Activated CD4-positive, alpha-beta T cell treated with anti-CD3 and anti-CD28 coated beads, Interleukin-2, amount 10 ng/mL, durations not matched to agents 7 days and 5 days (primary cell): ENCODE data around the gene NEMP1. TPM values are rescaled to one million over a fixed set of nuclear protein-coding genes. Genes with fewer than 3 reads are reported as not detected.

Experiments used
- CTCF ChIA-PET: fragments of 350-600 bp; sonication (Branson Sonifier 250); formaldehyde crosslinking; loops from one replicate; lab custom pipeline; 2021; ENCODE audit warnings: antibody characterized with exemption; lab: Charles Lee
- POLR2A ChIA-PET: fragments of 350-600 bp; sonication (Branson Sonifier 250); formaldehyde crosslinking; loops from one replicate; lab custom pipeline; 2021; ENCODE audit warnings: antibody characterized with exemption; lab: Charles Lee
- DNase-seq: peaks from one replicate; pipeline ENCODE4 v3.0.0-alpha.2; 2020
- H3K27ac Mint-ChIP-seq: one replicate; pipeline ENCODE4 v1.8.0; 2021; ENCODE audit warnings: mild to moderate bottlenecking, moderate library complexity, mixed read lengths
- H3K27me3 Mint-ChIP-seq: one replicate; pipeline ENCODE4 v1.8.0; 2021; ENCODE audit warnings: mixed read lengths
- H3K36me3 Mint-ChIP-seq: one replicate; pipeline ENCODE4 v1.8.0; 2021; ENCODE audit warnings: low read depth, mixed read lengths
- H3K4me1 Mint-ChIP-seq: one replicate; pipeline ENCODE4 v1.8.0; 2021; ENCODE audit warnings: mixed read lengths
- H3K4me3 Mint-ChIP-seq: one replicate; pipeline ENCODE4 v1.8.0; 2021; ENCODE audit warnings: mild to moderate bottlenecking, moderate library complexity, mixed read lengths
- H3K9me3 Mint-ChIP-seq: one replicate; pipeline ENCODE4 v1.8.0; 2021; ENCODE audit warnings: mixed read lengths
- total RNA-seq, 2 experiments: library from RNA; stranded (reverse); gene quantifications; one replicate each; pipeline ENCODE4 v1.2.3, GENCODE V29; 2021

Gene NEMP1
- total RNA-seq, 2 experiments from 2014 or later = 50.2 to 54.3 TPM

GRCh38 chr12:57116580-57117281, 38.1 kb upstream of the NEMP1 start:
- H3K27me3 Mint-ChIP-seq = peaks cover 7% of the 10 kb centered on the region
- no peaks in the 10 kb centered on the region for H3K36me3 Mint-ChIP-seq
- ChIA-PET CTCF (interaction anchor here (1.0 to 1.3 kb wide), 3 partner anchors 10 to 126 kb away, joined by 3 read pairs; no protein-coding TSS in a partner anchor), POLR2A (interaction anchor here (0.6 kb wide), 1 partner anchor 12 kb away, joined by 3 read pairs; no protein-coding TSS in a partner anchor)
- no peak overlapping the region for H3K27ac Mint-ChIP-seq
- H3K9me3 Mint-ChIP-seq = no peaks in the 10 kb centered on the region
- no peak overlapping the region for H3K4me3 Mint-ChIP-seq
- peaks cover 19% of the 10 kb centered on the region for H3K4me1 Mint-ChIP-seq
- DNase-seq = no peak

DNA sequence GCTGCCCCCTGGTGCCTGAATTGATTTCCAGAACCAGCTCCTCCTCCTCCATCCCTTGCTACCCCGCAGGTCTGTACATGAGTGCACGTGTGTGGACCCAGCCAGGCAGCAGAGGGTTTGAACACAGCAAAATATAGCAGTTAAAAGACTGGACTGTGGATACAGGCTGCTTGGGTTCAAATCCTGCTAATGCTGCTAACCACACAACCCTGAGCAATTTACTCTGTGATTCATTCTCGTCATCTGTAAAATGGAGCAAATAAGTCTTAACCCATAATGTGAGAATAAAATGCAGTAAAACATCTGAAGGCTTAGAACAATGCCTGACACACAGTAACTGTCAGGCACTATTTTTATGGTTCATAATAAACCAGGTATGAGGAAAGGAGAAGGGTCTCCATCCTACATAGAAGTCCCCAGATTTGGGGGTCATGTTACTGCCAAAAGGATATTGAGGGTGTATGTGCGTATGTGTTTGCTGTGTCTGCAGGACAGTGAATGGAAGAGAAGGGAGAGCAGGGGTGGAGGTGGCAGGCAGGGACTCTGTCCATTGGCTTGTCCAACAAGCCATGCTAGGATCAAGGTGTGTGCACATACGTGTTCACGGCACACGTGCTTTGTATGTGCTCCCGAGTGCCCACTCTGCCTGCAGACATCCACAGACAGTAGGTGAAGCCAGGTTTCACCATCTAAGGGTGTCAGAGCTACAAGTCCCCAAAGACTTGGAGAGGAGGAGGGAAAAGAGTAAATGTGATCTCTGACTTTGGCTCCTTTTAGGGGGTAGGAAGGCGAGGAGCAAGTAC, 34.1 kb upstream of the NEMP1 start:
- Mint-ChIP-seq H3K9me3 (no peaks in the 10 kb centered on the region), H3K27me3 (peaks cover 7% of the 10 kb centered on the region), H3K4me1 (peaks cover 41% of the 10 kb centered on the region), H3K36me3 (peaks cover 17% of the 10 kb centered on the region), H3K27ac (peak overlapping the region; percentile 95), H3K4me3 (peak overlapping the region; percentile 88)
- POLR2A ChIA-PET = interaction anchor here (0.6 to 2.6 kb wide), 9 partner anchors 14 to 102 kb away, joined by 3 to 19 read pairs (median 6); partner anchors contain the start of genes NAB2 and NEMP1
- CTCF ChIA-PET = interaction anchor here (0.5 to 10.3 kb wide), 42 partner anchors 8 to 1396 kb away, joined by 3 to 98 read pairs (median 5); partner anchors contain the start of genes LRP1, NAB2, NEMP1 and TAC3
- no peak for DNase-seq

DNA sequence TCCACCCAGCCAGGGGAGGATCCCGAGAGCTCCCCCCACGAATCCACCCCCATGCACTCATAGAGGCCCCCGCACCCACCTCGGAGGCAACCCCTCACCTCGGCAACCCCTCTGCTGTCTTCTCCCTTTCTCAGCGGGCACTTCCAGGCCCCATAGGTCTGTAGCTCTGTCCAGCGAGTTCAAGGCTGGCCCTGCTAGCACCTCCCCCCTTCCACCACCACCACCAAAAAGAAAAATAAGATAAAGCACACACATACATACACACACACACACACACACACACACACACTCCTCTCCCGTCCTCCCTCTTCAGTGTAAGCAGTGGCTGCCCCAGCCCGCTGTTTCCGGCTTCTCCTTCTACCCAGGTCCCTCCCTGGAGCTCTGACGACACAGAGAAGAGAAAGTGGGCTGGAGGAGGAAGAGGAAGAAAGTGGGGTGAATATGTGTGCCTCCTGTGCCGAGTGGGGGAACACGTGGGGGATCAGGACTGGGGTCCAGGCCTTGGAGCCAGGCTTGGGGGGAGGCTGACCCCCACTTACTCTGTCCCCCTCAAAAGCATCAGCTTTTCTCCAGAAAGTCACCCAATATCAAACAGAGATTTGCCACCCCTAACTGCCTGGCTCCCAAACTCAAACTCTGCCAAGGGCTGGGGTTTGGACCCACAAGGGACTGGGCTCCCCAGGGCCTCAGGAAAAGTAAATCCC, 32.6 kb upstream of the NEMP1 start, which contains the start of gene STAT6:
TSS of gene STAT6 (minus strand) at position 332 of the 704 bp plus-strand sequence. CDS start 3,084 bp downstream, outside the sequence.
- peaks cover 31% of the 10 kb centered on the region for H3K36me3 Mint-ChIP-seq
- peaks cover 54% of the 10 kb centered on the region for H3K4me1 Mint-ChIP-seq
- peak within 1 kb of the TSS; percentile 95 for H3K27ac Mint-ChIP-seq
- peak; percentile 95 for DNase-seq
- ChIA-PET POLR2A (interaction anchor here (0.6 to 2.6 kb wide), 5 partner anchors 12 to 46 kb away, joined by 3 to 19 read pairs (median 8); partner anchors contain the start of gene NEMP1), CTCF (interaction anchor here (0.6 to 10.3 kb wide), 30 partner anchors 9 to 382 kb away, joined by 3 to 98 read pairs (median 6); partner anchors contain the start of genes LRP1, NAB2, NEMP1 and SHMT2)
- H3K4me3 Mint-ChIP-seq = peak within 1 kb of the TSS; percentile 88
- H3K27me3 Mint-ChIP-seq = no peaks in the 10 kb centered on the region
- no peaks in the 10 kb centered on the region for H3K9me3 Mint-ChIP-seq

- ChIA-PET POLR2A (interaction anchor here (0.5 to 2.6 kb wide), 4 partner anchors 10 to 45 kb away, joined by 3 to 19 read pairs (median 6); no protein-coding TSS in a partner anchor), CTCF (interaction anchor here (1.0 to 10.3 kb wide), 17 partner anchors 10 to 133 kb away, joined by 3 to 98 read pairs (median 10); partner anchors contain the start of genes LRP1, NAB2, NEMP1 and SHMT2)
- DNase-seq = peak; percentile 73
- no peaks in the 10 kb centered on the region for H3K27me3 Mint-ChIP-seq
- H3K27ac Mint-ChIP-seq = peak overlapping the region; percentile 95
- peaks cover 54% of the 10 kb centered on the region for H3K4me1 Mint-ChIP-seq
- H3K9me3 Mint-ChIP-seq = no peaks in the 10 kb centered on the region
- peak overlapping the region; percentile 88 for H3K4me3 Mint-ChIP-seq
- H3K36me3 Mint-ChIP-seq = peaks cover 37% of the 10 kb centered on the region
Observed at GRCh38 chr12:57110104-57111030, 31.8 kb upstream of the NEMP1 start.

DNA sequence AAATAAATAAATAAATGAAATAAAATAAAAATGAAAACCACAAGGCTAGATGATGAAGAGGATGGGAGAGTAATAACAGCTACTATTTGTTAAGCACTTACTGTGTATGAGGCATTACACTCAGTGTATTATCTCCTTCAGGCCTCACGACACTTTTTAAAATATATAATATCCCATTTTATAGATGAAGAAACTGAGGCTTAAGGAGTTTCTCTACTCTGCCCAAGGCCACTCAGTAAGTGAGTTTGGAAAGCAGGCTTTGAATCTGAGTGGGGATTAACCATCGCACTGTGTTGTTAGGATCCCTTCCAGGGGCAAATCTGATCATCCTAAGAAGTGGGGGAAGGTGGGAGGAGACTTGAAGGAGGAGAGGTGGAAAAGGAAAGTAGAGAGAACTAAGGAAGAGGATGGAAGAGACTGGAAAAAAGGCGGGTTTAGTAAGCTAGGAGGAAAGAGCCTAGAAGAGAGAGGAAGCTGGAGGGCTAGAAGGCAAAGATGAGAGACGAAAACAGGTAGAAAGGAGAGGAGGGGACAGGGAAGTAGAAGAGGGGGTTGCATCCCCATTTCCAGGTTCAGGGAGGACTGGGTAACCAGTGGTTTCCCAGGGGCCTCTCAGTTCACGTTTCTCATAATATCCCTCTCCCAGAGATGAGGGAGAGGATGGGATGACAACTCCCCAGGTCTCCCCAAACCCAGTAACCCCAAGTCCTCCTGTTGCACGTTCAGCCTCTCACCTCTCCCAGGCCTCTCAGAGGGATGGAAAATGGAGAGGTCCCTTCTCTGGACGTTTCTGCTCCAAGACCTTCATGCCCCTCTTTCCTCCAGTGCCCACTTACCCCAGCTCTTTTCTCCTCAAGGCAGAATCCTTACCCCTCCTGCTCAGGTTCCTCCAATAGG, 30.9 kb upstream of the NEMP1 start:
- Mint-ChIP-seq H3K4me3 (peak overlapping the region; percentile 88), H3K27ac (peak overlapping the region; percentile 95), H3K36me3 (peaks cover 44% of the 10 kb centered on the region), H3K4me1 (peaks cover 59% of the 10 kb centered on the region), H3K27me3 (no peaks in the 10 kb centered on the region), H3K9me3 (no peaks in the 10 kb centered on the region)
- ChIA-PET CTCF (interaction anchor here (1.0 to 10.3 kb wide), 6 partner anchors 9 to 101 kb away, joined by 3 to 98 read pairs (median 38); partner anchors contain the start of genes LRP1 and NAB2), POLR2A (interaction anchor here (0.5 to 0.8 kb wide), 2 partner anchors 12 to 39 kb away, joined by 3 read pairs; no protein-coding TSS in a partner anchor)
- DNase-seq = no peak

GRCh38 chr12:57107456-57108155, 29.0 kb upstream of the NEMP1 start:
- H3K27me3 Mint-ChIP-seq = no peaks in the 10 kb centered on the region
- no peak overlapping the region for H3K27ac Mint-ChIP-seq
- DNase-seq = no peak
- no peak overlapping the region for H3K4me3 Mint-ChIP-seq
- CTCF ChIA-PET = interaction anchor here (0.8 to 10.3 kb wide), 5 partner anchors 10 to 35 kb away, joined by 3 to 98 read pairs (median 15); partner anchors contain the start of gene NAB2
- H3K36me3 Mint-ChIP-seq = peaks cover 50% of the 10 kb centered on the region
- H3K4me1 Mint-ChIP-seq = peaks cover 62% of the 10 kb centered on the region
- no peaks in the 10 kb centered on the region for H3K9me3 Mint-ChIP-seq
- POLR2A ChIA-PET = no interaction called here

GRCh38 chr12:57106021-57106708, 27.6 kb upstream of the NEMP1 start:
- DNase-seq = no peak
- no peaks in the 10 kb centered on the region for H3K27me3 Mint-ChIP-seq
- H3K36me3 Mint-ChIP-seq = peaks cover 54% of the 10 kb centered on the region
- peaks cover 65% of the 10 kb centered on the region for H3K4me1 Mint-ChIP-seq
- peak overlapping the region; percentile 22 for H3K27ac Mint-ChIP-seq
- no peaks in the 10 kb centered on the region for H3K9me3 Mint-ChIP-seq
- POLR2A ChIA-PET = interaction anchor here (1.2 kb wide), 1 partner anchor 14 kb away, joined by 5 read pairs; no protein-coding TSS in a partner anchor
- H3K4me3 Mint-ChIP-seq = no peak overlapping the region
- CTCF ChIA-PET = interaction anchor here (0.6 to 10.3 kb wide), 7 partner anchors 9 to 138 kb away, joined by 3 to 90 read pairs (median 4); partner anchors contain the start of gene NAB2

DNA sequence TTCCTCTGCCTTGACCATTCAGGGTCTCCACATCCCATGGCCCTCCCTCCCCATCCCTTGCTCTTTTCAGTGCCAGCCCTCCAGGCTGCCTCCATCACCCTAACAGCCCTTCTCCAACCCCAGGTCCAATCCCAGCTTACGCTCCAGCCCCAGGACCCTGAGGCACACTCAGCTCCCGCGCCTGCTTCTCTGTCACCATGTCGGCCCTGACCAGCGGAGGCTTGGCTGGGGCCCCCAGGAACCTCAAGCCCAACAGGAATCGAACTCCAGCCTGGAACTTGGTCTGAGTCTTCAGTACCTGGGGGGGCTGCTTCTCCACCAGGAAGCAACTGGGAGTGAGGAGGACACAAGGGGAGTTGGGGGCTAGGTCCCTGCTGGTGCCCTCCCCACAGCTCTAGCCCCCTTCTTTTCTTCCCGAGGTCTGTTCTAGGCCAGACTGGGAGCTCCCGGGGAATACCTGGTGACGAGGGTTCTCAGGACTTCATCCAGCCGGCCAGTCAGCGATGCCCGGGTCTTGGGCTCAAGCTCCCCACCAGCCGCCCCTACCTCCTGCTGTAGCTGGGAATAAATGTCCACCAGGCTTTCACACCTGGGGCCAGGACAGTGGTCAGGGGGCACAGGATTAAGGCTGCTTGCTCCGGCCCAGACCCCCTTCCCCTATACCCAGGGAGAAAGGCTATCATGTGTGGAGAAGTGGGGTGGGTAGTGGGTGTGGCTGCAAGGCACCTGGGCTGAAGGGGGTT, 26.6 kb upstream of the NEMP1 start:
- POLR2A ChIA-PET = interaction anchor here (1.2 kb wide), 1 partner anchor 13 kb away, joined by 5 read pairs; no protein-coding TSS in a partner anchor

More for the DNA sequence above, 26.6 kb upstream of the NEMP1 start:
- peaks cover 68% of the 10 kb centered on the region for H3K4me1 Mint-ChIP-seq
- no peaks in the 10 kb centered on the region for H3K9me3 Mint-ChIP-seq
- DNase-seq = no peak
- peaks cover 54% of the 10 kb centered on the region for H3K36me3 Mint-ChIP-seq
- H3K4me3 Mint-ChIP-seq = no peak overlapping the region
- H3K27ac Mint-ChIP-seq = no peak overlapping the region
- CTCF ChIA-PET = interaction anchor here (0.6 to 10.3 kb wide), 7 partner anchors 9 to 980 kb away, joined by 3 to 90 read pairs (median 3); partner anchors contain the start of gene NAB2
- H3K27me3 Mint-ChIP-seq = no peaks in the 10 kb centered on the region
